ENCODE results near the gene CAPN10. TPM values are rescaled to one million over a fixed set of nuclear protein-coding genes. Genes with fewer than 3 reads are reported as not detected.

The CAPN10 gene
- total RNA-seq, 4 donors from 2014 or later: 13.4 to 33.3 (median 14.5) TPM

DNA sequence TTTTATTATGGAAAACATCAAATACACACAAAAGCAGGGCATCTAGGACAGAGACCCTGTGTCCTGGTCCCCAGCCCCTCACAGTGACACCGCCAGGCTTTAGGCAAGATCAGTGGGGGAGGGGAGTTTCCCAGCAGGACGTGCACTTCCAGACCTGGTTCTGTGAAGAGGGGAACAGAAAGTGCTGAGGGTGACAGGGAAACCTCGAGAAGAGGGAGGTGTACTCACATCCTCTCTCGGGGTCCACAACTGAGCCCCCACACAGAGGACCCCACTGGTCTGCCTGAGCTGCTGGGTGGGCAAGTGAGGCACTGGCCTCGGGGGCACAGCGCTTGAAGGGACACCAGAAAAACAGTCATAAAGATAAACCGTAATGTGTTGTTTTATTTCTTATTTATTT, 34.3 kb downstream of the CAPN10 start:
- TF ChIP-seq, protein P1, sequence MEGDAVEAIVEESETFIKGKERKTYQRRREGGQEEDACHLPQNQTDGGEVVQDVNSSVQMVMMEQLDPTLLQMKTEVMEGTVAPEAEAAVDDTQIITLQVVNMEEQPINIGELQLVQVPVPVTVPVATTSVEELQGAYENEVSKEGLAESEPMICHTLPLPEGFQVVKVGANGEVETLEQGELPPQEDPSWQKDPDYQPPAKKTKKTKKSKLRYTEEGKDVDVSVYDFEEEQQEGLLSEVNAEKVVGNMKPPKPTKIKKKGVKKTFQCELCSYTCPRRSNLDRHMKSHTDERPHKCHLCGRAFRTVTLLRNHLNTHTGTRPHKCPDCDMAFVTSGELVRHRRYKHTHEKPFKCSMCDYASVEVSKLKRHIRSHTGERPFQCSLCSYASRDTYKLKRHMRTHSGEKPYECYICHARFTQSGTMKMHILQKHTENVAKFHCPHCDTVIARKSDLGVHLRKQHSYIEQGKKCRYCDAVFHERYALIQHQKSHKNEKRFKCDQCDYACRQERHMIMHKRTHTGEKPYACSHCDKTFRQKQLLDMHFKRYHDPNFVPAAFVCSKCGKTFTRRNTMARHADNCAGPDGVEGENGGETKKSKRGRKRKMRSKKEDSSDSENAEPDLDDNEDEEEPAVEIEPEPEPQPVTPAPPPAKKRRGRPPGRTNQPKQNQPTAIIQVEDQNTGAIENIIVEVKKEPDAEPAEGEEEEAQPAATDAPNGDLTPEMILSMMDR (IDR thresholded peaks at IDR 0.05; ENCODE audit: low read depth): no peak

DNA sequence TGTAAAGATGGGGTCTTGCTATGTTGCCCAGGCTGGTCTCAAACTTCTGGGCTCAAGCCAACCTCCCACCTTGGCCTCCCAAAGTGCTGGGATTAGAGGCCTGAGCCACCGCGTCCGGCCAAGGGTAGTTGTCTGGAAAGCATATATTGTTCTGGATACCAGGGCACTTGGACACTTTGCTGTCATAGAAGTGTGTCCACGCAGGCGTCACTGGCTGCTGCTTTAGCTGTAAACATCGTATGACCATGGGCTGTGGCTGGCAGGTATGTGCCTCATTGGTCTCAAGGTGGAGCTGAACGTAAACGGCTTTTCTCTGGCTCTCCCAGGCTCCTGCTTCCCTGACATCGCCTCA, 35.5 kb downstream of the CAPN10 start:
- TF ChIP-seq, protein P1 (IDR thresholded peaks at IDR 0.05; ENCODE audit: low read depth): no peak

DNA sequence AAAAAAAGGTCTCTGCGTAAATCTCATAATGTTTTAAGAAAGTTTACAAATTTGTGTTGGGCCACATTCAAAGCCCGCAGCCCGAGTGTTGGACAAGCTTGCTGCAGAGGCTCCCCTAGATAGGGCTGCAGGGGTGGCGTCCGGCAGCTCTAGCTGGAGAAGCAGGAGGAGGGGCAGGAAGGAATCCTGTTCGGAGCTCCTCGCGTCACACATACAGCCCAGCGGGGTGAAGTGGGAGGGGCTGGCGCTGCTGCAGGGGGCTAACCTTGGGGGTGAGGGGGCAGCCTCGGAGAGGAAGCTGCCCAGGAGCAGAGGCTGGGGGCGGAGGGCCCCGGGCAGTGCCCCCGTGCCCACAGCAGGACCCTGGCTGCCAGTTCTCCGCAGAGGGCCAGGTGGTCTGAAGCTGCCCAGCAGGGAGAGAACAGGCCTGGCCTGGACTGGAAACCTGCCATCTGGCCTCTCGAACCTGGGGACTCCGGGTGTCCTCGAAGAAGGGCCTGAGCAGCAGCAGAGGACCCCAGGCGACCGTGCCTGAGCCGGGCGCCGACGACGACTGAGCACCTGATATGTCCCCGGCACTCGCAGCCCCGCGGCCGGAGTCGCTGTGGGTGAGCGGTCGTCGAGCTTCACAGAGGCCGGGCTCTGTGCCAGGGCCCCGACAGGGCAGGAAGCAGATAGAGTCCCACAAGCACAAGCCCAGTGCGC, 36.1 kb downstream of the CAPN10 start:
- TF ChIP-seq, protein P1 (IDR thresholded peaks at IDR 0.05; ENCODE audit: low read depth): no peak

DNA sequence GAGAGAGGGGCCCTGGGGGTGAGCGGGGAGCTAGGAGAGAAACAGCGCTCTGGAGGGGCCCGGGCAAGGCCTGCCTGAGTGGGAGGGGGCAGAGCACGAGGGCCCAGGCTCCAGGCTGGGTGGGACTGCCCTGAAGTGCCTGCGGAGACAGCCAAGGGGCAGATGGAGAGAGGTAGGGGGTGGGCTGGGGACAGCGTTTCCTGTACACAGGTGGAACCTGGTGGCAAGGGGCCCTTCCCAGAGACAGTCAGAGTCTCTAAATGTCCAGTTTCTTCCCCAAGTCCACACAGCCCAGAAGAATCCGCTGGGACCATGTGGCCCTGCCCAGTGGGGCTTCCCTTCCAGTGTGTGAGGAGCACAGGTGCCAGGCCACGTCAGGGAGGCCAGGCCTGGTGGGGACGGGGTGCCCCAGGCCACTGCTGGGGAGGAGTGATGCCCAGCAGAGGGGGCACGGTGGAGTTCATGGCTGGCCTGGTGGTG, 37.0 kb downstream of the CAPN10 start:
- TF ChIP-seq, protein P1 (IDR thresholded peaks at IDR 0.05; ENCODE audit: low read depth): no peak

DNA sequence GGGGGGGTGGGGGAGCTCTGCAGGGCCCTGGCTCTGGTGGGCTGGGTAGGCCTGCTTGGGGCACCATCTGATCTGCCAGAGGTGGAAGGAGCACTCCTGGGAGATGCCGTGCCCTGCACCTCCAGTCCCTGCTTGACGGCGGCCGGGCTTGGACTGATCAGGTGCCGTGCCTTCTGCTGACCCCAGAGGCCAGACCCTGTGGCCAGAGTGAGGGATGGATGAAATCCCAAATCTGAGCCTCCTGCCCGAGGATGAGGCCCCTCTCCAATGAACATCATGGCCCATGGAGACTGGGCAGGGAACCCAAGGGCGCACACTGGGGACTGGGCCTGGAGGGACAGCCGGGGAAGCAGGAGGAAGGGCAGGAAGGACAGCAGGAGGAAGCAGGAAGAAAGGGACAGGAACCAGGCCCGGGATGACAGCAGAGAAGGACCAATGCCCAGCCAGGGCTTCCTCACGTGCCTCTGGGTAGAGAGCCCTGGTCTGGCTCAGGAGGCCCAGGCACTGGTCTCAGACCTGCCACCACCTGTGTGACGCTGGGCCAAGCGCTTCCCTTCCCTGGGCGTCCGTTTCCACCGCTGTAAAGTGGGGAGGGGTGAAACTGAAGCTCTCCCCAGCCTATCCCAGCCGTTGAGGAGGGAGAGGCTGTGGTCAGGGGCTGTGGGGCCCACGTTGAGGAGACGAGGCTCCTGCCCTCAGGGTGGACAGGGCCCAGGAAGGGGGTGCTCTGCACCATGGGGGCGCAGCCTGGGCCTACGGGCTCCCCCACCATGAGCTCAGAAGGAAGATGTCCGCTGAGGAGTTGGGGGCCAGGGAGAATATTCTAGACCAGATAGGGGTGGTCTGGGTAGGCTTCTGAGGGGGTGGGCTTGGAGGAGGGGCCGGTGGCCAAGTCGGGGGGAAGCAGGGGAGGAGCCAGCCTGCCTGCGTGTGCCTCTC, 37.7 kb downstream of the CAPN10 start:
- TF ChIP-seq, protein P1 (IDR thresholded peaks at IDR 0.05; ENCODE audit: low read depth): no peak

DNA sequence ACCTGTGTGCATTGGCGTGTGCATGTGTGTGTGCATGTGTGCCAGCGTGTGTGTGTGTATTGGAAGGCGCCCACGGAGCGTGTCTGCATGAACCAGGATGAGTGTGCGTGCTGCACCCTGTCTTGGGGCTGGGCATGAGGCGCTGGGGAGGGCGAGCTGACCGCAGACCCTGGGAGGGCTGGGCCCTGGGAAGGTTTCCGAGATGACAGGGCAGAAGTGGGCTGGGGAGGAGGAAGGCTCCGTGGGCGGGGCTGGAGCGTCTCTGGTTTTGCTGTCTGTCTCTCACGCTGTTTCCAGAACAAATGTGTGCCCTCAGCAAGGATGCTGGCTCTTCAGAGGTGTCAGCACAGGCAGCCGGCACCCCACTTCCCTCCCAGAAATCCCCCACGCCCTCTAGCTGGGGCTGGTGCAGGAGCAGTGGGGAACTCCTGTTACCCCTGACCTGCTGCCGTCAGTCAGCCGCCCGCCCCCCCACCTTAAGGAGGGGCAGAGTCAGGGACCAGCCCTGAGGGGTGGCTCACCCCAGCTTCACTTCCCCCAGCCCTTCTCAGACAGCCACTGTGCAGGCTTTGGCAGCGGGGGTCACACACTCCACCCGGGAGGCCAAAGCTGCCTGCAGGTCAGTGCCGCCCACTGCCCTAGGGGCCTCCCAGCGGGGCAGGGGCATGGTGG, 38.6 kb downstream of the CAPN10 start, which contains the start of gene GPR35:
GPR35 (plus strand) TSS at position 531 of the 672 bp plus-strand sequence. CDS start 4,473 bp downstream, outside the sequence.
- TF ChIP-seq, protein P1 (IDR thresholded peaks at IDR 0.05; ENCODE audit: low read depth): no peak
